DOHH2 (cell line): ENCODE data around the gene ABCA2.

Source experiments
- EZH2phosphoT487 ChIP-seq: fragments of 200-600 bp; sonication (generic); IDR thresholded peaks from 2 replicates; pipeline ENCODE4 v1.6.1; 2017; ENCODE audit warnings: borderline replicate concordance, mild to moderate bottlenecking, antibody characterized with exemption, low read length, moderate library complexity, mixed read lengths
- TF ChIP-seq, protein P1 (sequence below): fragments of 200-600 bp; sonication (generic); IDR thresholded peaks from one replicate; pipeline ENCODE4 v1.5.1; 2014; ENCODE audit warnings: antibody characterized with exemption, mild to moderate bottlenecking, low read depth, low read length; ENCODE audit not compliant: poor library complexity, severe bottlenecking

DNA sequence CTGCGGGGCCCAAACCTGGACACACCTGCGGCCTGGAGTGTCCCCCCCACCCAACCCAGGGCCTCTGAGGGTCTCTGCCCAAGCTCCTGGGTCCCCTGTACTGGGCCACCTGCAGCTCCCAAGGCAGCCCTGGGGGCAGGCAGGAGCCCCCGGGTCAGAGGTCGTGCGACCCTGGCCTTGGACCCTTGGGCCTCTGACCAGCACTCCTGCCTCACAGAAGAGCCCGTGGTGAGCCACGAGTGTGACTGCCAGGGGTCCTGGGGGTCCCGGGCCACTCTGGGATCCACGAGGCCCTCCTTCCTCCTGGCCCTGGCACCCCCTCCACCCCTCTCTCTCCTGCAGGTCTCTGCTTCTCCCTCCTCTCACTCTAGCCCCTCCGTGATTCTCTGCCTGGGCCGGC is 55.7 kb downstream of the ABCA2 start:
- TF ChIP-seq, protein P1, sequence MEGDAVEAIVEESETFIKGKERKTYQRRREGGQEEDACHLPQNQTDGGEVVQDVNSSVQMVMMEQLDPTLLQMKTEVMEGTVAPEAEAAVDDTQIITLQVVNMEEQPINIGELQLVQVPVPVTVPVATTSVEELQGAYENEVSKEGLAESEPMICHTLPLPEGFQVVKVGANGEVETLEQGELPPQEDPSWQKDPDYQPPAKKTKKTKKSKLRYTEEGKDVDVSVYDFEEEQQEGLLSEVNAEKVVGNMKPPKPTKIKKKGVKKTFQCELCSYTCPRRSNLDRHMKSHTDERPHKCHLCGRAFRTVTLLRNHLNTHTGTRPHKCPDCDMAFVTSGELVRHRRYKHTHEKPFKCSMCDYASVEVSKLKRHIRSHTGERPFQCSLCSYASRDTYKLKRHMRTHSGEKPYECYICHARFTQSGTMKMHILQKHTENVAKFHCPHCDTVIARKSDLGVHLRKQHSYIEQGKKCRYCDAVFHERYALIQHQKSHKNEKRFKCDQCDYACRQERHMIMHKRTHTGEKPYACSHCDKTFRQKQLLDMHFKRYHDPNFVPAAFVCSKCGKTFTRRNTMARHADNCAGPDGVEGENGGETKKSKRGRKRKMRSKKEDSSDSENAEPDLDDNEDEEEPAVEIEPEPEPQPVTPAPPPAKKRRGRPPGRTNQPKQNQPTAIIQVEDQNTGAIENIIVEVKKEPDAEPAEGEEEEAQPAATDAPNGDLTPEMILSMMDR = no peak
- no peak for TF ChIP-seq EZH2phosphoT487
